Mammary epithelial cell (primary cell): ENCODE measurements around the gene SLC12A8.

Experiments used
- EZH2 ChIP-seq: IDR thresholded peaks from 2 replicates; pipeline ENCODE4 v1.6.1; 2012; ENCODE audit warnings: low read length, inconsistent platforms, borderline replicate concordance
- TF ChIP-seq, protein P1 (sequence below), 2 donors: IDR thresholded peaks in 1 of 2; conservative IDR thresholded peaks in 1 of 2; 2 replicates each; pipeline ENCODE4 v1.5.1; 2011 to 2012; ENCODE audit warnings: inconsistent platforms in 2 of 2, low read length in 2 of 2, mild to moderate bottlenecking in 2 of 2, control low read depth in 1 of 2, low read depth in 1 of 2; ENCODE audit not compliant: insufficient read depth in 1 of 2; ENCODE audit errors: extremely low read depth in 1 of 2

DNA sequence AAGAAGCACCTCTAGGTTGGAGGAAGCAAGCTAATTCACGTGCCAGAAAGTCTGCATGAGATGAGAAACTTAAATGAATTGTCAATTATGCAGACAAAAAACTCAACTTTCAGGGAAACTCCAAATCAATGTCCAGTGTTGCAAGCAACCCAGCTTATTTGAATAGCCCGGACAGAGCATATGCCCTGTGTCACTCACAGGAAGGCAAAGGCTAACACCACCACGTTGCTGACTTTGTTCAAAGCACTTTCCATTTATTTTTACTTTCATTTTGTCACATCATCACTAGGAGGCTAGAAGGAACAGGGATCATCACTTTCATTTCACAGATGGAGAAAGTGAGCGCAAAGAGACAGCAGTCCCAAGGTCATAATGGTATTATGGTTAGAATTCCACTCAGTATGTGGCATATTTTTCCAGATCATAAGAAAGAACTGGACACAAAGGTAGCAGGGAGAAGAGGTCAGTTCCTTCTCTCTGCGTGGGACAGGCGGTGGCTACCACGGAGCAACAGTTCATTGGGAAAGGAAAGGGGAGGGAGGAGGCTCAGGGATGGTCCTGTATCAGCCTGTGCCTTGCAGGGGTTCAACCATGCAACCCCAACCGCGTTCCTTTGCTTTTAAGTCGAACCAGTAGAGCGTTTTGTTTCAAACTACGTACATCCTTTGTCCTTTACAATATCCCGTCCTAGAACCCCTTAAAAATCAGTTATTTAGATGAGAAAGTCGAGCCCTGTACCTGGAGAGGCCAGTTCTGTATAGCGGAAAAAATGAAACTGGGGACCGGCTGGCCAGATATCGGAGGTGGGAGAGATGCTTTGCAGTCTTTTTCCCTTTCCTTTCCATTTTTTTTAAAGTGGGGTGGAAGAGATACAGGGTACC lies 157.9 kb downstream of the SLC12A8 start:
- TF ChIP-seq, protein P1, sequence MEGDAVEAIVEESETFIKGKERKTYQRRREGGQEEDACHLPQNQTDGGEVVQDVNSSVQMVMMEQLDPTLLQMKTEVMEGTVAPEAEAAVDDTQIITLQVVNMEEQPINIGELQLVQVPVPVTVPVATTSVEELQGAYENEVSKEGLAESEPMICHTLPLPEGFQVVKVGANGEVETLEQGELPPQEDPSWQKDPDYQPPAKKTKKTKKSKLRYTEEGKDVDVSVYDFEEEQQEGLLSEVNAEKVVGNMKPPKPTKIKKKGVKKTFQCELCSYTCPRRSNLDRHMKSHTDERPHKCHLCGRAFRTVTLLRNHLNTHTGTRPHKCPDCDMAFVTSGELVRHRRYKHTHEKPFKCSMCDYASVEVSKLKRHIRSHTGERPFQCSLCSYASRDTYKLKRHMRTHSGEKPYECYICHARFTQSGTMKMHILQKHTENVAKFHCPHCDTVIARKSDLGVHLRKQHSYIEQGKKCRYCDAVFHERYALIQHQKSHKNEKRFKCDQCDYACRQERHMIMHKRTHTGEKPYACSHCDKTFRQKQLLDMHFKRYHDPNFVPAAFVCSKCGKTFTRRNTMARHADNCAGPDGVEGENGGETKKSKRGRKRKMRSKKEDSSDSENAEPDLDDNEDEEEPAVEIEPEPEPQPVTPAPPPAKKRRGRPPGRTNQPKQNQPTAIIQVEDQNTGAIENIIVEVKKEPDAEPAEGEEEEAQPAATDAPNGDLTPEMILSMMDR (conservative IDR thresholded peaks at IDR 0.05 in 1 of 2, IDR thresholded peaks at IDR 0.05 in 1 of 2; ENCODE audit: extremely low read depth in 1 of 2, insufficient read depth in 1 of 2, low read depth in 1 of 2, low read length in 2 of 2), result peak in 1 of 2 donors; percentile 18
- TF ChIP-seq EZH2, result no peak
